Liver (tissue), 9 donors: ENCODE measurements around the gene COL8A1. TPM values are rescaled to one million over a fixed set of nuclear protein-coding genes. Genes with fewer than 3 reads are reported as not detected.

Experiments
- DNase-seq: peaks from one replicate; pipeline ENCODE4 v3.0.0-alpha.2; 2017; ENCODE audit warnings: low spot score
- H3K27ac ChIP-seq, 2 donors: one replicate each; pipeline ENCODE4 v1.7.0; 2013; ENCODE audit warnings: inconsistent platforms in 2 of 2, low read length in 2 of 2, control low read depth in 1 of 2, low read depth in 1 of 2, mild to moderate bottlenecking in 1 of 2
- H3K27me3 ChIP-seq, 4 donors: one replicate each; pipeline versions ENCODE4 v1.6.1 to v1.7.0; 2013; ENCODE audit warnings: low read length in 3 of 4, inconsistent platforms in 1 of 4, mild to moderate bottlenecking in 1 of 4, moderate library complexity in 1 of 4; ENCODE audit not compliant: control insufficient read depth in 4 of 4, insufficient read depth in 4 of 4
- H3K36me3 ChIP-seq, 4 donors: one replicate each; pipeline versions ENCODE4 v1.6.1 to v1.7.0; 2013; ENCODE audit warnings: low read length in 3 of 4, mild to moderate bottlenecking in 3 of 4, low read depth in 1 of 4, moderate library complexity in 1 of 4; ENCODE audit not compliant: control insufficient read depth in 4 of 4, insufficient read depth in 3 of 4
- H3K4me1 ChIP-seq, 4 donors: one replicate each; pipeline versions ENCODE4 v1.6.1 to v1.7.0; 2013; ENCODE audit warnings: low read length in 3 of 4, mild to moderate bottlenecking in 3 of 4, moderate library complexity in 1 of 4; ENCODE audit not compliant: control insufficient read depth in 4 of 4, insufficient read depth in 4 of 4
- H3K4me3 ChIP-seq, 3 donors: one replicate each; pipeline versions ENCODE4 v1.6.1 to v1.7.0; 2013; ENCODE audit warnings: low read length in 3 of 3, control low read depth in 1 of 3, low read depth in 1 of 3, mild to moderate bottlenecking in 1 of 3
- H3K9ac ChIP-seq, 2 donors: one replicate each; pipeline ENCODE4 v1.7.0; 2013; ENCODE audit warnings: low read length in 2 of 2, mild to moderate bottlenecking in 2 of 2, moderate library complexity in 2 of 2, control low read depth in 1 of 2, low read depth in 1 of 2
- H3K9me3 ChIP-seq, 4 donors: one replicate each; pipeline versions ENCODE4 v1.6.1 to v1.7.0; 2013; ENCODE audit warnings: low read length in 3 of 4; ENCODE audit not compliant: control insufficient read depth in 4 of 4
- ATF3 ChIP-seq: IDR thresholded peaks from 2 replicates; pipeline ENCODE4 v1.6.1; 2016; ENCODE audit warnings: antibody characterized with exemption
- EGR1 ChIP-seq, 2 donors: IDR thresholded peaks; 2 replicates each; pipeline ENCODE4 v1.6.1; 2016 to 2018; ENCODE audit warnings: antibody characterized with exemption in 2 of 2, low read depth in 2 of 2
- FOXA1 ChIP-seq: IDR thresholded peaks from 2 replicates; pipeline ENCODE4 v1.6.1; 2016; ENCODE audit warnings: antibody characterized with exemption
- FOXA2 ChIP-seq: IDR thresholded peaks from 2 replicates; pipeline ENCODE4 v1.6.1; 2016; ENCODE audit warnings: antibody characterized with exemption
- HNF4A ChIP-seq, 2 donors: conservative IDR thresholded peaks; 2 replicates each; pipeline ENCODE4 v1.6.1; 2016; ENCODE audit warnings: antibody characterized with exemption in 2 of 2, mild to moderate bottlenecking in 2 of 2
- HNF4G ChIP-seq: IDR thresholded peaks from 2 replicates; pipeline ENCODE4 v1.6.1; 2016; ENCODE audit warnings: antibody characterized with exemption
- JUND ChIP-seq, 2 donors: IDR thresholded peaks; 2 replicates each; pipeline ENCODE4 v1.6.1; 2016; ENCODE audit warnings: antibody characterized with exemption in 2 of 2
- MAX ChIP-seq: IDR thresholded peaks from 2 replicates; pipeline ENCODE4 v1.6.1; 2016; ENCODE audit warnings: antibody characterized with exemption
- RAD21 ChIP-seq, 2 donors: IDR thresholded peaks; 2 replicates each; pipeline ENCODE4 v1.6.1; 2016; ENCODE audit warnings: antibody characterized with exemption in 2 of 2, mild to moderate bottlenecking in 2 of 2
- RXRA ChIP-seq, 2 donors: IDR thresholded peaks; 2 replicates each; pipeline ENCODE4 v1.6.1; 2017 to 2018; ENCODE audit warnings: antibody characterized with exemption in 2 of 2, mild to moderate bottlenecking in 1 of 2
- SP1 ChIP-seq: IDR thresholded peaks from 2 replicates; pipeline ENCODE4 v1.6.1; 2018; ENCODE audit warnings: antibody characterized with exemption, mild to moderate bottlenecking
- TAF1 ChIP-seq: conservative IDR thresholded peaks from 2 replicates; pipeline ENCODE4 v1.6.1; 2016; ENCODE audit warnings: antibody characterized with exemption, mild to moderate bottlenecking
- YY1 ChIP-seq: IDR thresholded peaks from 2 replicates; pipeline ENCODE4 v1.6.1; 2016; ENCODE audit warnings: antibody characterized with exemption, mild to moderate bottlenecking
- WGBS: extraction: QIAGEN DNeasy Blood & Tissue Kit; methylation state at CpG from one replicate; pipeline ENCODE4 v1.1.7; 2013; 5-methylcytosine and 5-hydroxymethylcytosine counted together
- polyA plus RNA-seq, 2 donors: library from polyadenylated mRNA; stranded (reverse) in 1 of 2; unstranded in 1 of 2; fragments of 200-250 nt in 1 of 2; fragments of >200 nt in 1 of 2; fragmentation: Nextera tagmentation in 1 of 2; extraction: Ambion mirVana in 1 of 2; gene quantifications; one replicate each; pipeline versions ENCODE4 v1.2.1 to v1.2.3, GENCODE V29; 2013 to 2015
- total RNA-seq, 2 donors: library from RNA; depleted of rRNA; stranded (reverse); fragments of >200 nt; gene quantifications; one replicate each; pipeline ENCODE4 v1.2.3, GENCODE V29; 2014
- TF ChIP-seq, protein P1 (sequence below): fragments of 150-350 bp; IDR thresholded peaks from 2 replicates; pipeline ENCODE4 v1.5.1; 2017; ENCODE audit warnings: improper control_type of control experiment, low read depth, low read length; ENCODE audit not compliant: missing input control
- TF ChIP-seq, protein P2 (sequence below): IDR thresholded peaks from 2 replicates; pipeline ENCODE4 v1.6.1; 2016; ENCODE audit warnings: antibody characterized with exemption, mild to moderate bottlenecking
- TF ChIP-seq, protein P3 (sequence below): IDR thresholded peaks from 2 replicates; pipeline ENCODE4 v1.6.1; 2016; ENCODE audit warnings: antibody characterized with exemption
- donor health status: healthy.
- donor health status: healthy.
- donor health status: healthy.
- donor health status: healthy.
- donor health status: healthy.

The COL8A1 gene
- total and polyA plus RNA-seq, 4 donors = 0.14 to 2.2 (median 1.0) TPM

DNA sequence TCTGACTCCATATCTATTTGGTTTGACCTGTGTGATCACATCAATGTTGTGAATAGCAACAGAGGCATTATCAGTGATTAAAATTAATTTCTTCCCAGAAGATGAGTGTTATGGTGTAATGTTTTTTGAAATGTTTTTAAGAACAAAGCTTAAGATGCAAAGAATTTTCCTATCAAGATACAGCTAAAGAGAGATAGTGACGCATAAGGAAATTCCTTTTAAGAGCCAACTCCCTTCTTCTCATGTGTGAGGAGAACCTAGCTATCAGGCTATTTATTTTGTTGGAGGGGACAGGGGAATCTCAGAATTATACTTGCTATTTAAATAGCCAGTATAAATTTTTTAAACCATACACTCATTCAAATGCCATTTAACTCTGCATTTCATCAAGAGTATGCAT, 71.3 kb downstream of the COL8A1 start:
- H3K27ac ChIP-seq = no peak overlapping the region
- no peak for DNase-seq
- H3K9me3 ChIP-seq = no peaks in the 10 kb centered on the region
- no peak overlapping the region for H3K9ac ChIP-seq
- no peaks in the 10 kb centered on the region for H3K27me3 ChIP-seq
- no peaks in the 10 kb centered on the region for H3K4me1 ChIP-seq
- 99% methylated on average over 1 of the region's 1 CpG for WGBS
- H3K4me3 ChIP-seq = no peak overlapping the region
- H3K36me3 ChIP-seq = no peaks in the 10 kb centered on the region
- no peak for TF ChIP-seq RXRA (IDR thresholded peaks at IDR 0.05)
- no peak for TF ChIP-seq HNF4A (conservative IDR thresholded peaks at IDR 0.05)
- TF ChIP-seq MAX = no peak
- TF ChIP-seq, protein P1, sequence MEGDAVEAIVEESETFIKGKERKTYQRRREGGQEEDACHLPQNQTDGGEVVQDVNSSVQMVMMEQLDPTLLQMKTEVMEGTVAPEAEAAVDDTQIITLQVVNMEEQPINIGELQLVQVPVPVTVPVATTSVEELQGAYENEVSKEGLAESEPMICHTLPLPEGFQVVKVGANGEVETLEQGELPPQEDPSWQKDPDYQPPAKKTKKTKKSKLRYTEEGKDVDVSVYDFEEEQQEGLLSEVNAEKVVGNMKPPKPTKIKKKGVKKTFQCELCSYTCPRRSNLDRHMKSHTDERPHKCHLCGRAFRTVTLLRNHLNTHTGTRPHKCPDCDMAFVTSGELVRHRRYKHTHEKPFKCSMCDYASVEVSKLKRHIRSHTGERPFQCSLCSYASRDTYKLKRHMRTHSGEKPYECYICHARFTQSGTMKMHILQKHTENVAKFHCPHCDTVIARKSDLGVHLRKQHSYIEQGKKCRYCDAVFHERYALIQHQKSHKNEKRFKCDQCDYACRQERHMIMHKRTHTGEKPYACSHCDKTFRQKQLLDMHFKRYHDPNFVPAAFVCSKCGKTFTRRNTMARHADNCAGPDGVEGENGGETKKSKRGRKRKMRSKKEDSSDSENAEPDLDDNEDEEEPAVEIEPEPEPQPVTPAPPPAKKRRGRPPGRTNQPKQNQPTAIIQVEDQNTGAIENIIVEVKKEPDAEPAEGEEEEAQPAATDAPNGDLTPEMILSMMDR = no peak
- no peak for TF ChIP-seq JUND (IDR thresholded peaks at IDR 0.05)
- no peak for TF ChIP-seq HNF4G
- TF ChIP-seq SP1 = no peak
- no peak for TF ChIP-seq EGR1 (IDR thresholded peaks at IDR 0.05; ENCODE audit: low read depth in 2 of 2)
- TF ChIP-seq YY1 = no peak
- no peak for TF ChIP-seq ATF3
- TF ChIP-seq RAD21 (IDR thresholded peaks at IDR 0.05) = no peak

GRCh38 chr3:99710094-99710493, 71.7 kb downstream of the COL8A1 start:
- no peaks in the 10 kb centered on the region for H3K4me1 ChIP-seq
- no peak overlapping the region for H3K27ac ChIP-seq
- H3K9me3 ChIP-seq = no peaks in the 10 kb centered on the region
- TF ChIP-seq, protein P2, sequence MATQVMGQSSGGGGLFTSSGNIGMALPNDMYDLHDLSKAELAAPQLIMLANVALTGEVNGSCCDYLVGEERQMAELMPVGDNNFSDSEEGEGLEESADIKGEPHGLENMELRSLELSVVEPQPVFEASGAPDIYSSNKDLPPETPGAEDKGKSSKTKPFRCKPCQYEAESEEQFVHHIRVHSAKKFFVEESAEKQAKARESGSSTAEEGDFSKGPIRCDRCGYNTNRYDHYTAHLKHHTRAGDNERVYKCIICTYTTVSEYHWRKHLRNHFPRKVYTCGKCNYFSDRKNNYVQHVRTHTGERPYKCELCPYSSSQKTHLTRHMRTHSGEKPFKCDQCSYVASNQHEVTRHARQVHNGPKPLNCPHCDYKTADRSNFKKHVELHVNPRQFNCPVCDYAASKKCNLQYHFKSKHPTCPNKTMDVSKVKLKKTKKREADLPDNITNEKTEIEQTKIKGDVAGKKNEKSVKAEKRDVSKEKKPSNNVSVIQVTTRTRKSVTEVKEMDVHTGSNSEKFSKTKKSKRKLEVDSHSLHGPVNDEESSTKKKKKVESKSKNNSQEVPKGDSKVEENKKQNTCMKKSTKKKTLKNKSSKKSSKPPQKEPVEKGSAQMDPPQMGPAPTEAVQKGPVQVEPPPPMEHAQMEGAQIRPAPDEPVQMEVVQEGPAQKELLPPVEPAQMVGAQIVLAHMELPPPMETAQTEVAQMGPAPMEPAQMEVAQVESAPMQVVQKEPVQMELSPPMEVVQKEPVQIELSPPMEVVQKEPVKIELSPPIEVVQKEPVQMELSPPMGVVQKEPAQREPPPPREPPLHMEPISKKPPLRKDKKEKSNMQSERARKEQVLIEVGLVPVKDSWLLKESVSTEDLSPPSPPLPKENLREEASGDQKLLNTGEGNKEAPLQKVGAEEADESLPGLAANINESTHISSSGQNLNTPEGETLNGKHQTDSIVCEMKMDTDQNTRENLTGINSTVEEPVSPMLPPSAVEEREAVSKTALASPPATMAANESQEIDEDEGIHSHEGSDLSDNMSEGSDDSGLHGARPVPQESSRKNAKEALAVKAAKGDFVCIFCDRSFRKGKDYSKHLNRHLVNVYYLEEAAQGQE = no peak
- no peak for TF ChIP-seq HNF4G
- TF ChIP-seq EGR1 (IDR thresholded peaks at IDR 0.05; ENCODE audit: low read depth in 2 of 2) = no peak
- peaks cover 0 to 2% (median 0%) of the 10 kb centered on the region in 4 donors for H3K27me3 ChIP-seq
- no peaks in the 10 kb centered on the region for H3K36me3 ChIP-seq
- no peak for DNase-seq
- H3K4me3 ChIP-seq = no peak overlapping the region
- 91% methylated on average over 3 of the region's 3 CpGs for WGBS
- no peak overlapping the region for H3K9ac ChIP-seq

DNA sequence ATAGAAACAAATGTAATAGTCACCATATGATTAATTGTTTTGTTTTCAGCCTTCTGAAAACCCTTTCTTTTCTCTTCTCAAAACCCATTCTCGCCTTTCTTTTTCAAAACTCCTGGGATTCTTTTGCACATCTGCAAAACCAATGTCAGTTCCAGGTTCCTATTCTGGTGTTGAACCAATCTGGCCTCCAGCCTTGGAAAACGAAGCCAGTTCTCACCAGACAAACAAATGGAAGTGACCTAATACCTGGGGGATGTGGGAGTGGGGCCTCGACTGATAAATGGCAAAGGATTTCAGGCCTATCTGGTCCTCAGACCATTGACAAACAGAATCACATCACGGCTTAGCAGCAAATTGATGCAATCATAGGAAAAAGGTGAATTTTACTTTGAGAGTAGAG, 73.0 kb downstream of the COL8A1 start:
- Histone ChIP-seq H3K4me1 (no peaks in the 10 kb centered on the region), H3K4me3 (no peak overlapping the region), H3K9me3 (no peaks in the 10 kb centered on the region), H3K9ac (no peak overlapping the region), H3K27ac (no peak overlapping the region), H3K27me3 (peaks cover 0 to 3% (median 0%) of the 10 kb centered on the region in 4 donors), H3K36me3 (no peaks in the 10 kb centered on the region)
- TF ChIP-seq FOXA2 (no peak), TAF1 (no peak), HNF4G (no peak), YY1 (no peak), RXRA (IDR thresholded peaks at IDR 0.05) (no peak), RAD21 (IDR thresholded peaks at IDR 0.05) (no peak), MAX (no peak), EGR1 (IDR thresholded peaks at IDR 0.05; ENCODE audit: low read depth in 2 of 2) (no peak), FOXA1 (no peak)
- TF ChIP-seq, protein P3, sequence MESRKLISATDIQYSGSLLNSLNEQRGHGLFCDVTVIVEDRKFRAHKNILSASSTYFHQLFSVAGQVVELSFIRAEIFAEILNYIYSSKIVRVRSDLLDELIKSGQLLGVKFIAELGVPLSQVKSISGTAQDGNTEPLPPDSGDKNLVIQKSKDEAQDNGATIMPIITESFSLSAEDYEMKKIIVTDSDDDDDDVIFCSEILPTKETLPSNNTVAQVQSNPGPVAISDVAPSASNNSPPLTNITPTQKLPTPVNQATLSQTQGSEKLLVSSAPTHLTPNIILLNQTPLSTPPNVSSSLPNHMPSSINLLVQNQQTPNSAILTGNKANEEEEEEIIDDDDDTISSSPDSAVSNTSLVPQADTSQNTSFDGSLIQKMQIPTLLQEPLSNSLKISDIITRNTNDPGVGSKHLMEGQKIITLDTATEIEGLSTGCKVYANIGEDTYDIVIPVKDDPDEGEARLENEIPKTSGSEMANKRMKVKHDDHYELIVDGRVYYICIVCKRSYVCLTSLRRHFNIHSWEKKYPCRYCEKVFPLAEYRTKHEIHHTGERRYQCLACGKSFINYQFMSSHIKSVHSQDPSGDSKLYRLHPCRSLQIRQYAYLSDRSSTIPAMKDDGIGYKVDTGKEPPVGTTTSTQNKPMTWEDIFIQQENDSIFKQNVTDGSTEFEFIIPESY = no peak
- no peak for DNase-seq
- WGBS = 52% methylated on average over 4 of the region's 4 CpGs
